Measurements from ENCODE around the gene TSC1. TPM values are rescaled to one million over a fixed set of nuclear protein-coding genes. Genes with fewer than 3 reads are reported as not detected.

Gene TSC1
- total and polyA plus RNA-seq, 10 of the 15 experiments (the other 5 are each of a cell fraction or from before 2014, with no cell fraction given): 4.0 to 48.0 (median 14.9) TPM

DNA sequence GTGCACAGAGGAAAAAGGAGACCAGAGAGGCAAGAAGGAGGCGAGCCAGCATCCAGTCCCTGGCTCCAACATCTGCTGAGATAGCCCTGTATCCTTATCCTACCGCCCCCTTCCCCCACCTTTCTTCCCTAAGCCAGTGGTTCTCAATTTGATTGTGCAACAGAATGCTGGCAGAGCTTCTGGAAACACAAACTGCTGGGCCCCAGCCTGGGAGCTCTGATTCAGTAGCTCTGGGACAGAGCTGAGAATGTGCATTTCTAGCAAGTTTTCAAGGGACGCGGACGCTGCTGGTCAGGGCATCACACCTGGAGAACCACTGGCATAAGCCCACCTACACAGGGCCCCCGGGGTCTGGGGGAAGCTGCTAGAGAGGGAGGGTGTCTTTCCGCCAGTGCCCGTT is 87.4 kb downstream of the TSC1 start:
- TF ChIP-seq HDAC6 (IDR thresholded peaks at IDR 0.05; ENCODE audit: unreplicated experiment): no peak
- no peak for TF ChIP-seq IKZF1 (conservative IDR thresholded peaks at IDR 0.05)
- no peak for TF ChIP-seq PAX5 (IDR thresholded peaks at IDR 0.05; ENCODE audit: borderline replicate concordance, low read depth, low read length)
- no peak for TF ChIP-seq EZH2 (IDR thresholded peaks at IDR 0.05; ENCODE audit: borderline replicate concordance, control insufficient read depth, low read depth, low read length)
- TF ChIP-seq, protein P1, sequence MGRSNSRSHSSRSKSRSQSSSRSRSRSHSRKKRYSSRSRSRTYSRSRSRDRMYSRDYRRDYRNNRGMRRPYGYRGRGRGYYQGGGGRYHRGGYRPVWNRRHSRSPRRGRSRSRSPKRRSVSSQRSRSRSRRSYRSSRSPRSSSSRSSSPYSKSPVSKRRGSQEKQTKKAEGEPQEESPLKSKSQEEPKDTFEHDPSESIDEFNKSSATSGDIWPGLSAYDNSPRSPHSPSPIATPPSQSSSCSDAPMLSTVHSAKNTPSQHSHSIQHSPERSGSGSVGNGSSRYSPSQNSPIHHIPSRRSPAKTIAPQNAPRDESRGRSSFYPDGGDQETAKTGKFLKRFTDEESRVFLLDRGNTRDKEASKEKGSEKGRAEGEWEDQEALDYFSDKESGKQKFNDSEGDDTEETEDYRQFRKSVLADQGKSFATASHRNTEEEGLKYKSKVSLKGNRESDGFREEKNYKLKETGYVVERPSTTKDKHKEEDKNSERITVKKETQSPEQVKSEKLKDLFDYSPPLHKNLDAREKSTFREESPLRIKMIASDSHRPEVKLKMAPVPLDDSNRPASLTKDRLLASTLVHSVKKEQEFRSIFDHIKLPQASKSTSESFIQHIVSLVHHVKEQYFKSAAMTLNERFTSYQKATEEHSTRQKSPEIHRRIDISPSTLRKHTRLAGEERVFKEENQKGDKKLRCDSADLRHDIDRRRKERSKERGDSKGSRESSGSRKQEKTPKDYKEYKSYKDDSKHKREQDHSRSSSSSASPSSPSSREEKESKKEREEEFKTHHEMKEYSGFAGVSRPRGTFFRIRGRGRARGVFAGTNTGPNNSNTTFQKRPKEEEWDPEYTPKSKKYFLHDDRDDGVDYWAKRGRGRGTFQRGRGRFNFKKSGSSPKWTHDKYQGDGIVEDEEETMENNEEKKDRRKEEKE (IDR thresholded peaks at IDR 0.05): no peak
- TF ChIP-seq, protein P2, sequence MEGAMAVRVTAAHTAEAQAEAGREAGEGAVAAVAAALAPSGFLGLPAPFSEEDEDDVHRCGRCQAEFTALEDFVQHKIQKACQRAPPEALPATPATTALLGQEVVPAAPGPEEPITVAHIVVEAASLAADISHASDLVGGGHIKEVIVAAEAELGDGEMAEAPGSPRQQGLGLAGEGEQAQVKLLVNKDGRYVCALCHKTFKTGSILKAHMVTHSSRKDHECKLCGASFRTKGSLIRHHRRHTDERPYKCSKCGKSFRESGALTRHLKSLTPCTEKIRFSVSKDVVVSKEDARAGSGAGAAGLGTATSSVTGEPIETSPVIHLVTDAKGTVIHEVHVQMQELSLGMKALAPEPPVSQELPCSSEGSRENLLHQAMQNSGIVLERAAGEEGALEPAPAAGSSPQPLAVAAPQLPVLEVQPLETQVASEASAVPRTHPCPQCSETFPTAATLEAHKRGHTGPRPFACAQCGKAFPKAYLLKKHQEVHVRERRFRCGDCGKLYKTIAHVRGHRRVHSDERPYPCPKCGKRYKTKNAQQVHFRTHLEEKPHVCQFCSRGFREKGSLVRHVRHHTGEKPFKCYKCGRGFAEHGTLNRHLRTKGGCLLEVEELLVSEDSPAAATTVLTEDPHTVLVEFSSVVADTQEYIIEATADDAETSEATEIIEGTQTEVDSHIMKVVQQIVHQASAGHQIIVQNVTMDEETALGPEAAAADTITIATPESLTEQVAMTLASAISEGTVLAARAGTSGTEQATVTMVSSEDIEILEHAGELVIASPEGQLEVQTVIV (IDR thresholded peaks at IDR 0.05; ENCODE audit: borderline replicate concordance, partially characterized antibody): no peak
- TF ChIP-seq SUPT20H (IDR thresholded peaks at IDR 0.05; ENCODE audit: borderline replicate concordance, control insufficient read depth, low read depth, low read length): no peak
- TF ChIP-seq SREBF1 (IDR thresholded peaks at IDR 0.05; ENCODE audit: low read length): no peak
- no peak for TF ChIP-seq ZNF622 (IDR thresholded peaks at IDR 0.05)
- TF ChIP-seq YBX1 (IDR thresholded peaks at IDR 0.05): no peak
- TF ChIP-seq NFYA (IDR thresholded peaks at IDR 0.05; ENCODE audit: borderline replicate concordance, low read depth, low read length): no peak
- no peaks in the 10 kb centered on the region for H3K9me3 ChIP-seq (replicated peaks; ENCODE audit: control insufficient read depth, insufficient read depth, low read length)
- no peaks in the 10 kb centered on the region for H3K36me3 ChIP-seq (ENCODE audit: control insufficient read depth in 2 of 2, insufficient read depth in 2 of 2, low read length in 1 of 2)
- DNase-seq (ENCODE audit: low read depth, low spot score) (no peak), ATAC-seq (no peak), FAIRE-seq (no peak)
- WGBS (ENCODE audit: insufficient coverage, insufficient replicate concordance, low lambda C conversion rate, missing lambda C conversion rate): 60% methylated on average over 8 of the region's 8 CpGs
- H2AFZ ChIP-seq (ENCODE audit: control insufficient read depth, low read depth, low read length): no peak overlapping the region
- no peaks in the 10 kb centered on the region for H3K79me2 ChIP-seq (ENCODE audit: control insufficient read depth, insufficient read depth, low read length)
- no peaks in the 10 kb centered on the region for H3K4me1 ChIP-seq (ENCODE audit: control insufficient read depth, insufficient read depth, low read length)
- RAD21 ChIA-PET (ENCODE audit: unreplicated experiment): no interaction called here
- intact Hi-C loops (cut with micrococcal nuclease; ENCODE audit: unreplicated experiment): no loop called here
- CTCF ChIA-PET: no interaction called here
- no peak overlapping the region for H3K9ac ChIP-seq (ENCODE audit: control insufficient read depth, insufficient read depth, low read length)
- POLR2A ChIA-PET: no interaction called here
- H3K27ac ChIP-seq (ENCODE audit: control insufficient read depth, insufficient read depth): no peak overlapping the region
- no peaks in the 10 kb centered on the region; a peak in 1 of 4 replicates for H3K27me3 ChIP-seq (replicated peaks in 1 of 2; ENCODE audit: control insufficient read depth in 2 of 2, insufficient read depth in 2 of 2, low read length in 1 of 2)
- no peak overlapping the region for H3K4me2 ChIP-seq (ENCODE audit: control insufficient read depth, insufficient read depth)
- no peaks in the 10 kb centered on the region for H4K20me1 ChIP-seq (ENCODE audit: control insufficient read depth, insufficient read depth)
- no peak overlapping the region for H3K4me3 ChIP-seq
- BruUV-seq (replicated peaks): no TSS peak
- SMC1A ChIA-PET (ENCODE audit: uncharacterized antibody, unreplicated experiment): no interaction called here
- in situ Hi-C loops (cut with MboI): no loop called here
